ENCODE measurements around the gene FOXO3.
"Not testable (repeated sequence)": the region's sequence is repeated elsewhere in the genome, so short reads cannot be mapped to it uniquely, and the experiment has no call there.

FOXO3 gene

DNA sequence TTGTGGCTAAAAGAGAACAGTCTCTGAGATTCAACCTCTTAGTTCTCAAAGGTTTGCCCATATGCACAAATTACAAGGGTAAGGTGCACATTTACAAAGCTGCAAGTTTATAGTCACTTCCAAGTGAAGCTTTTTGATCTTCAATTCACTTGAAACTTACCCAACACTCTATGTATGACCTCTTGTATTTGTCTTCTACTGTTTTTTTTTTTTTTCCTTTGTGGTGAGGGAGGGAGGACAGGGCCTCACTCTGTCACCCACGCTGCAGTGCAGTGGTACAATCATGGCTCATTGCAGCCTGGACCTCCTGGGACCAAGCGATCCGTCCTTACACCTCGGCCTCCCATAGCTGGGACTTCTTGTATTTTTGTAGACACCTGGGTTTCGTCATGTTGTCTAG, 4.5 kb upstream of the FOXO3 start:
- no peak for DNase-seq (ENCODE audit: low read depth)

DNA sequence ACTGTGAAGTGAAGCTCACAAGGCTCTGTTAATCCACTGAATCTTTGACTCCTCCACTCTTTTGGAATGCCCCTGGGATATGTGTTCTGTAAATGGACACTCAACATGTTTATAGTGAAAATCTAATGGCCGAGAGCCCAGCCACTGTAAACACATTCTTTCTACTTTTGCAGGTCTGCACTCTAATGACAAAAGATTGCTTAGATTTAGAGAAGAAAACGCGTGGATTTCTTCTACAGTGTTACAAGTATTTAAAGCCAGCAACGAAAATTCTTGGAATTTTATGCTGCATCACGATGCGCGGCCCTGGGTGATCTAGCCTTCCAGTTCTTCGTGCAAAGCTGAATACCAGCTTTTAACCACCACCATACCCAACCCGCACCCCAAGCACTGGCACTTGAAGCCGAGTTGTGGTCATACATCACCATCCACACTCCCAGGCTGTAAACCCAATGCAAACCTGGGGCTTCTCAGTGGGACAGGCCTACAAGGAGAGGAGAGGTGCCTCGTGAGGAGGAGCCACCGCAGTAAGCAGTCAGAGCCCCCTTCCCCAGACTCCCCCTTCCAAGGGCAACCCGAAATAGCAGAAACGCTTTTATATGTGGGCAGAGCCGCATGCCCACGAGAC, 3.7 kb upstream of the FOXO3 start:
- DNase-seq (ENCODE audit: low read depth) = no peak

DNA sequence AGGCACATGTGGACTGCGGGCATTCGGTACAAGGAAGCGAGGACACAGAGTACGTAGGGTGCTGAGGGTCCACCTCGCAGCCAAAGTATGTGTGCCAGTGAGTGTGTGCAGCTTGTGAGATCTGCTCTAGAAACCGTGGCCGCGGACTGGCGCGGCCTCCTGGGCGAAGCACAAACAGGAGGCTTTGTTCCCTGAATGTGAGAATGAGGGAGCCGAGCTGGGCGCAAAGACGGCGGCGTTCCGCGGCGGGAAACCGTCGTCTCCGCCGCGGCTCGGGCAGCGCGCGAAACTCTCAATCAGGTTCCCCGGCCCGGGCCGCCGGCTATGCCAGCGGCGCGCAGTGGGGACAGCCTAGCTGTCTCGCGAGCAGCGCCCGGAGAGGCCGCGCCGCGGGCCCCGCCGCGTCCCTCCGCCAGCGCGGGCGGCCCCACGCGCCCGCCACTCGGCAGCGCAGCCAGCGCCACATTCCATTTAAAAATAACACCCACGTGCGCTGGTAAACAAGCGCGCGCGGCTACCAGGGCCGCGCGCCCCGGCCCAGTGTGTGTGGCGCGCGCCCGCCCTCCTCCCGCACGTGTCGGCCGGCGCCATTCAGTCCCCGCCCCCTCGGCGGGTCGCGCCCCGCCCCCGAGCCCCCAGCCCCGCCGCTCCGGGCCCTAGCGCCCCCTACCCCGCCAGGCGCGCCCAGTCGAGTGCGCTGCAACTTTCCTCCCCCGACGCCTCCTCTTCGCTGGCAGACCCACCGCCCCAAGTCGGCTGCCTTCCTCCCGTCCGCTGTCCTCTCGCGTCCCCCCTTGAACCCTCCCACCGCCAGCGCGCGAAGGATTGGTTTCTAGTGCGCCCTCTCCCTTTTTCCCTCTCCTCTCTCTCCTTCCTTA, 3.0 kb upstream of the FOXO3 start:
- DNase-seq (ENCODE audit: low read depth) = peak; percentile 67

DNA sequence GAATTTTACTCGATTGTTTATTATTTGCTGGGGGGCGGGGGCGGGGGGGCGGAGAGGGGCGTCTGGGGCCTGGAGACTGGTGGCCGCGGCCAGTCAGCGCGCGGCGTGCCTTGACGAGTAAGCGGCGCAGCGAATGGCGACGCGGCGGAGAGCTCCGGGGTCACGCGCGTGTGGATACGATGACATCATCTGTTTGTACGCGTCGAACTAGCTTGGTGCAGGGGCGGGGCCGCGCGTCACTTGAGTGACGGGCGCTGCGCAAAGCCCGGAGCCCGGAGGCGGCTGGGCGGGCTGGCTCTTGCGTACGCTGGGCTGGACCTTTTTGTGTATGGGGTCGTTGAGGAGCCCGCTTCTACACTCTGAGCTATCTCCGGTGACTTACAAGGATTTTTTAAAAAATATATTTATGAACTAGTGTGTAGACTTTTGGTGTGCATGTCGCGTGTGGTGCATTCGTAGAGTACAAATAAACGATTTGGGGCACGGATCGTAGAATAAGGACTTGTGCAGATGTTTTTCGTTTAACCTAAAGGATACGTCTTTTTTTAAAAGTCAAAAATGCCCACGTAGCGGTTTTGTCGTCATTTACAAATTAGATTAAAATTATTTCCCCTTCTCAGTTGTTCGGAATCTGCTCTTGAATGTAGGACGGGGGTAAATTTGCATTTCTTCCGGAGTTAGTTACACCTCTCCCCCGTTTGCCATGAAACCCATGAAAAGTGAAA, 2.2 kb upstream of the FOXO3 start:
- DNase-seq (ENCODE audit: low read depth) = peak; percentile 92

DNA sequence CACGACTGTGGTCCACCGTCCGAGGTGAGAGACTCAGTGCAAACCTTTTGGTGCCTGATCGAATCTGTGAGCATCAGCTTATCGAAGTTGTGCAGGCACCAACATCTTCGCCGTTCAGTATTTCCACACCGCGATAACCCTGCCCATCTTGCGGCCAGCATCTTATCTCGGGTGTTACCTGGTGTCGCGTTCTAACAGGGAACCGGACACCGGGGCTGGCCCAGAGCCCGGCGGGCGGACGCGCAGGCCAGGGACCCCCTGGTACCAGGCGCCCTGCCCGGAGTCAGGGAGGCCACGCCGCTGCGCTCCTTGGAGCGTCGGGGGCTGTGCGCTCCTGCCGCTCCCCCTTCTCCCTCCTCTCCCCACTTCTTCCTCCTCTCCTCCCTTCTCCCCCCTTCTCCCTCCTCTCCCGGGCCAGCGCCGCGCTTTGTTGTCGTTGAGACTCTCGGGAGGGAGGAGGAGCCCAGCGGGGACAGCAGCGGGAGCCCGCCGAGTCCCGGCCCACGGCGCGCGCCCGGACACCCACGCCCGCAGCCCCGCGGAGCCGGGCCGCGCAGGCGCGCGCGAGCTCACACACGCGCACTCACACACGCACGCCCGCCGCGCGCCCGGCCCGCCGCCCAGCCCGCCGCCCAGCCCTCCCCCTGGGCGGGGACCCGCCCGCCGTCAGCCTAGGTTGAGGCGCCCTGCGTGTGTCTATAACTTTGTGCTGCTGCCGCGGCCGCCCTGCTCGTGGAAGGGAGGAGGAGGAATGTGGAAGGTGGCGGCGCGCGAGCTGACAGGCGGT, 1.4 kb upstream of the FOXO3 start:
- DNase-seq (ENCODE audit: low read depth) = peak; percentile 80

DNA sequence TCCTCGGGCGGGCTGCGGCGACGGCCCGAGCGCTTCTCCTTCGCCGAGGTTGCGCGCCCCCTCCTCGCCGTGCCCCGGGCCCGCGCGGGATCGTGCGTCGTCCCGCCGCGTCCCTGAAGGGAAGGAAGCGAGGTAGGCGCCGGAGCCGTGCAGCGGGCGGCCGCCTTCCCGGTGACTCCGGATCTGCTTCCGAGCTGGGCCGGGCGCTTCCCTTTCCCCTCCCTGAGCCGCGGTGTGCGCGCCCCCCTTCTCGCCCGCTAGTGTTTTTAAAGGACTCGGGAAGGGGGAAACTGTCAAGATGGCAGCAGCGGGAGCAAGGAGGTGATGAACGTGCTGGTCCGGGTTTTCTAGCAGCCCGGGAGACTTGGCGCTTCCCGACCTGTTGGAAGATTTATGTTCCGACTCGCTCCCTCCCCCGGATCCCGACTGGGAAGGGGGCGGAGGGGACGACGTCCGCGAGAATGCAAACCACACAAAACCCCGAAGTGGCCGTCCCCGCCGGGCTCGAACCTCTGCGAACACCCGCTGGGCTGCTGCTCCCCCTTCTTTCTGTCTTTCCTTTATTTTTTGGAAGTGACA, 744 bp upstream of the FOXO3 start:
- peak; percentile 13 for DNase-seq (ENCODE audit: low read depth)

DNA sequence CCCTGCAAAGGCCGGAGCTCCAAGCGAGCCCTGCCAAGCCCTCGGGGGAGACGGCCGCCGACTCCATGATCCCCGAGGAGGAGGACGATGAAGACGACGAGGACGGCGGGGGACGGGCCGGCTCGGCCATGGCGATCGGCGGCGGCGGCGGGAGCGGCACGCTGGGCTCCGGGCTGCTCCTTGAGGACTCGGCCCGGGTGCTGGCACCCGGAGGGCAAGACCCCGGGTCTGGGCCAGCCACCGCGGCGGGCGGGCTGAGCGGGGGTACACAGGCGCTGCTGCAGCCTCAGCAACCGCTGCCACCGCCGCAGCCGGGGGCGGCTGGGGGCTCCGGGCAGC, 561 bp downstream of the FOXO3 start:
- not testable (repeated sequence) for DNase-seq (ENCODE audit: low read depth)

DNA sequence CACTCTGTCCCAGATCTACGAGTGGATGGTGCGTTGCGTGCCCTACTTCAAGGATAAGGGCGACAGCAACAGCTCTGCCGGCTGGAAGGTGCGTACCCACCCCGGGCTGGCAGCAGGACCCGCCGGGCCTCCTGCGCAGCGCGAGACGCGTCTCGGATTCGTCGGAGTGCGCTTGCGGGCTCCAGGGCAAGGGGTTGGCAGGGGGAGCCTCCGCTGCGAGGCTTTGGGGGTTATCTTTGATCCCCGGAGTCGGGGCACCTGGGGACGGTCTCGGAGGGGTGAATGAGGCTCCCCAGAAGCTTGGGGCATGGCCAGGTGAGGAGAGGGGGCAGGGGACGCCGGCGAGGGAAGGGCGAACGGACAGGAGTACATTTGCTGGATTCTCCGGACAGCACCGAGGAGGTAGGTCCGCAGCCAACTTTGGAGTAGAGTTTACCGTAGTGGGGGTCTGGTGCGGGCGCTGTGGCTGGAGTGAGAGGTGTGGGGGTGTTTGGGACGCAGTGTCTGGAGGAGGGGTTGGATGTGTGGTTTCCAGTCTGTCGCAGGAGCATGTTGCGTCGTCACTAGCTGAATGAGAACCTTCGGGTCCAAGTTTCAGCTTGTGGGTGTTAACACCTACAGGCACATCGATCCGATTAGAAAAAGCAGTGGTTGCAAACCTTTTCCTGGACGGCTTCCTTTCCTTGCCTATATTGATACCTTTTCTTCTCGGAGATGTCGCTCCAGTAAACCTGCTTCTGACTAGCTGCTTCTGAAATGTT, 1.2 kb downstream of the FOXO3 start:
- no peak for DNase-seq (ENCODE audit: low read depth)

DNA sequence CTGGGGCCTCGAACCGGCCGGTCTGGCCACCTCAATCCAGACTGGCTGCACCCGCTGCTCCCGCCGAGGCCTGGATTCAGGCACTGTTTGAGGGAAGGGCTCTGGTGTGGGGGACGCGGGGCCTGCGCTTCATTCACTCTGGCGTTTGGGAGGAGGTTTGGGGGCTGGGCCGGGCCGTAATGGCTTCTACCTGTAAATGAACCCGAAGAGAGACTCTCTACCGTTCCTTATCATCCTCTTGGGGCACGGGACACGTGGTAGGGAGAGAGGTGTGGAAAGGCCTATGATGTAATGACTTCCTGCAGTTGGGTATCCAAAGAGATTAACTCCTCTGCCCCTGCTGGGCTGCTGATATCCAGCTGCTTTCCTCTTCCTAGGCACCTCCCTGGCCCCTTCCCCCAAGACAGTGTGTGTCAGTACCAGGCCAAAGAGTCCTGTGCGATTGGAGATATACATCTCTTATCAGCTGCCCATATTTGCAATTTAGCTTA, 1.8 kb downstream of the FOXO3 start:
- DNase-seq (ENCODE audit: low read depth) = no peak

DNA sequence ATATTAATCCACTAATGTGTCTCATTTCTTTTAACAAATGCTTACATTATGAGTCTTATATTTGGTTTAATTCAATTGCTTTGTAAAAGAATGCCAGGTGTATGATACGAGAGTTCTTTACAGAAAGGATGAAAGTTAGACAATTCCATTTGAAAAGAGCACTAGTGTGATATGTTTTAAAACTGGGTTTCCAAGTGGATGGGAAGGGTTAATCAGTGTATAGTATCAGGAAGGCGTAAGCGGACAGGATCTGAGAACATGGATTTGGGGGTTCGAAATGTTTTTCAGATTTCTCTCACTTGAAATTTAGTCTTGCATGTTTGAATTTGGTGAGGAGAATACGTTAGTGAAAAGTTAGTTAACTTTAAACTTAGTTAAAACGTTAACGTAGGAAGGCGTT, 2.6 kb downstream of the FOXO3 start:
- DNase-seq (ENCODE audit: low read depth) = no peak

DNA sequence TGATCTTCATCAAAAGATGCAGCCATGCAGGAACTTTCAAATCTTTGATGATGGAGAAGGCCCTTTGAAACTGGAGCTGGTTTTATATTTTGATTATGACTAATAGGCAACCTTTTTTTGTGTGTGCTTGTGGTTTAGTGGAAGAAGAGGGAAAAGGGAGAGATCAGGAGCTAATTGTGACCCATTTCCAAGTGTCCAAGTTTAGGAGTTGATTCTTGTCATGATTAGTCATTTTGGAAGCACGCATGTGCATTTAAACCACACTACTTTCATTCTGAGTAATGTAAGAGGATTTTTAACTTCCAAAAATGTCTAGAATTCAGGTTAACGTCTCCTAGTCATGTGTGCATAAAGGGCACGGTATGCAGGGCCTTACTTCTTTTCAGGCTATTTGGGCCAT, 3.5 kb downstream of the FOXO3 start:
- DNase-seq (ENCODE audit: low read depth) = no peak

DNA sequence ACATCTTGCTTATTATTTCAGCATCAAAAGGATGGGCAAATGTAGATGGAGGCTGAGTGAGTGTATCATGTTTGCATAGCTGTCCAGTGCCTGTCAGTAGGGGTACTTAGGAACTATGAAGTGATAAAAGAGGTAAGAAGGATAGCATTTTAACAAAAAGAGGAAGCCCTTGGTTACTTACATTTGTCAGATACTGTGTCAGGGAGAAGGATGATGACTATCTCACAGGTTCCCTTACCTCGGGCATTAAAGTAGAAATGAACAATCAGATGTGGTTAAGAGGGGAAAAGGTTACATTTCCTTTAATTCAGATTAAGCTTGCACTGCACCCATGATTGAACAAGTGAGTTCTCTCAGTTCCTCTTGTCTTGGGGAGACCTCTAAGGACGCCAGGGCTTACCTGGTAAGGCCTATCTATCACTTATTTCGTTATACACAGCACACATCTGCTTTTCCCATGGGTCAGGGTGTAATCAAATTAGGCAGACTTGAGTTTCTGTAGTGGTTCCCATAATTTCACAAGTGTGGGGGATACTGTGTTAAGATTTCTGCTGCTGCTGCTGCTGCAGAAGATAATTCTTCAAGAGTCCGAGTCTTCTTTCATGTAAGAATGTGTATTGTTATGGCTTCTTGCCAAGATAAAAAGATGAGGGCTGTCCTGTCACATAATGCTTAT, 4.5 kb downstream of the FOXO3 start:
- no peak for DNase-seq (ENCODE audit: low read depth)

DNA sequence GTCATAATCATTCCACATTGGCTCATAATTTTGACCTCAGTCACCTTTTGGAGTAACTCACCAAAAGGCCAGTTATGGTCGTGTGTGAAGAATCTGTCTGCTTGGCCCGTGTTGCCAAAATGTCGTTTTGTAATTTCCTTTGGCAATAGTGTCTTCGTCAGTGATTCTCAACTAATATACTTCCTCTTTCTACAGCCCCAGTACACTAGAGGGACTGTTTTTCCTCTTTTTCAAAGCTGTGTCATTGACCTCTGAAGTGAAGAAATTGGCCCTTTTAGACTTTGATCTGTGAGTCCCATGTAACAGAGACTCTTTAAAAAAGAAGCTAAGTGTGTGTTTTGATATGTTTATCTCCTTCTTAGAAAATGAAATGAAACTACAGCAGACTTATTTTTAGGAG, 5.2 kb downstream of the FOXO3 start:
- DNase-seq (ENCODE audit: low read depth) = no peak

DNA sequence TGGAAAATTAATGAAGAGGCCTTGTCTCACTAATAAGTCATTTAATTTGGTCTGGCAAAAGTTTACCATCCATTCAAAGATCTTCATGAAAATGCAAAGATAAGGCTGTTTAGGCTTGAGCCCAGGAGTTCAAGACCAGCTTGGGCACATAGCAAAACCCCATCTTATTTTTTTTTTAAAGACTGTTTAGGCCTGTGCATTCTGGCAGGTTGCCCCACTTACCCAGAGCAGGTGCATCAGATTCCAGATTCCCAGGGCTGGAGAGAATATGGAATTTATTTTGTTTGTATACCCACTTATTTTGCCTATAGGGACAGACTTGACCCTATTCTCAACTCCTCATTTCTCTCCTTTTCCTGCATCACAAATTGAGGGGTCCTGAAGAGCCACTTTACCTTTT, 5.7 kb downstream of the FOXO3 start:
- DNase-seq (ENCODE audit: low read depth) = no peak

DNA sequence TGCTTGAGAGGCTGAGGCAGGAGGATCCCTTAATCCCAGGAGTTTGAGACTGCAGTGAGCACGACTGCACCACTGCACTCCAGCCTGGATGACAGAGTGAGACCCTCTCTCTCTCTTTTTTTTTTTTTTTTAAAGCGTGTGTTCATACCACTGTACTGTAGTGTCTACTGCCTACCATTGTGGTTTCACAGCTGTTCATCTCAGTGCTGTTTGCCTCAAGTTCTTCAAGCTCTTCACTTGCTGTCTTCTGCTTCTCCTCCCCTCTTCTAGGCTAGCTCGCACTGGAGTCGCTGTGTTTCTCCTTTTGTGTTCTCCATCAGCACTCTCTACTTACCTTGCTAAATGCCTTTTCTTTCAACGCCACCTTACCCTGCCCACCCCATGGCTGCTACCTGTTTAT, 7.4 kb downstream of the FOXO3 start:
- DNase-seq (ENCODE audit: low read depth) = no peak

DNA sequence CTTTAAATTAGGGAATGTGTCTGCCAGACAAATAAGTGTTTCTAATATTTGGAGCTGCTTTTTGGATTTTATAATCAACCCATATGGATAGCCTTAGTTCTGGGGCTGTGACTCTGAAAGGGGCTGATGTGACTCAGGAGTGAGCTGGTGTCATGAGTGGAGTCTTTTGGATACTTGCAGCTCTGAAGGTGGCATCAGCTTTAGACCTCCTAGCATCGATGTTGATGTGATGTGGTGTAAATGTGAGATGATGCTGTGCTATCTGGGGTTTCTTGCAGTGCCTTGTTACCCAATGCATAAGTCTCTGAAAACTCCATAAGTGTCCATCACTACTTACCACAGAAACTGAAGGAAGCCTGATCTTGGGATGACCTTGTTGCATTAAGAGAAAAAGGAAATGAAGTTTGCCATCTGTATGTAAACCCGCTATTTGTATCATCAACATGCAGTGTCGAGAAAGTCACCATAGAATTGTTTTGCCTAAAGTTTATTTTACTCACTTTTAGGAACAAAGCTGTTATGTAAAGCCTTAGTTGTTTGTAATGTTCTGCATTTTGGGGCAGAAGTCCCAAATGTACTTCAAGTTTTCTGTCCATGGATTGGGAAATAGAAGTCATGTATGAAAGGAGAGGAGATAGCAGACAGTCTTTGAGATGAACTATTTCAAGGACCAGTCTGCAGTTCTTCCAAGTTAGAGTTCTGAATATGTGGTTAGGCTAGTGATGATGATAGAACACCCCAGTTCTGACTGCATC, 8.0 kb downstream of the FOXO3 start:
- no peak for DNase-seq (ENCODE audit: low read depth)

DNA sequence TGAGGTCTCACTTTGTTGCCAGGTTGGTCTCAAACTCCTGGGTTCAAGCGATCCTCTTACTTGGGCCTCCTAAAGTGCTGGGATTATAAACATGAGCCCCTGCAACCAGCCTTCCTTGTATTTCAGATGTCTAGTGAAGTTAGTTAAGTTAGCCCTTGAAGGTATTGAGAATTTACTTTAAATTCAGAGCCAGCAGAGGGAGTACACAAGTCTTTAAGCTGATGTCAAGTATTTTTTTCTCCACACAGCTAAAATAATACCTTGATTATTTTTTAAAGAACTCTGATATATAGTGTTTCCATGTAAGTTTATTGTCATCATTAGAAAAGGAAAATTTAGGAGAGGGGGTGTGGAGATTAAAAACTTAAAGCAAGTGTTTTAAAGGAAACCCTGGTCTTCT, 9.8 kb downstream of the FOXO3 start:
- DNase-seq (ENCODE audit: low read depth) = no peak

DNA sequence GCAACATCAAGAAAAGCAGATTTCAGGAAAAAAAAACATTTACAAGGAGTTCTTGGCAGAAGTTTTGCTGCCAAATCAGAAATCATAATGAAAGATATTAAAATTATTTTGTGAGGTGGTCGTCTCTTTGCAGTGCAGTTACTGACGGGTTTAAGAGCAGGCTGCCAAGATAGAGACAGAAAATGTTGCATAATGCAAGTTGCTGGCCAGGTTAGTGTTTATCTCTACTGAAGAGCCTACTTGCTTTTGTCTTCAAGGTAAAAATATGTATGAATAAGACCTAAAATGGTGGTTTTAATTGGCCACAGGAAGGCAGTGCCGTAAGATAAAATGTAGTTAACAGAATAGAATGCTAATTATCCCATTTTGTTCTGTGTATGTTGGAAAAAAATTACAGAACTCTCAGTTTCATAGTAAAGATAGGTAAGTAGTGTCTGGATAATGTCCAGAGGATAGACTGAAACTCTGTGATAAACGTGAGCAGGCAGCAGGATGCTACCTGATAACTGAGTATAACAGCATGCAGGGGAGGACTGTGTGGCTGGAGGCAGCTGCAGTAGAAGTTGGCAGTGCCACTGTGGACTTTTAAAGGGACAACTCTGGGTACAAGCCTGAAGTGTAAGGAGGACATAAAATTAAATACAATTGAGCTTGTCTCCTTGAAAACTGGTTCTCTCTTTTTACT, 13.9 kb downstream of the FOXO3 start:
- DNase-seq (ENCODE audit: low read depth) = no peak

DNA sequence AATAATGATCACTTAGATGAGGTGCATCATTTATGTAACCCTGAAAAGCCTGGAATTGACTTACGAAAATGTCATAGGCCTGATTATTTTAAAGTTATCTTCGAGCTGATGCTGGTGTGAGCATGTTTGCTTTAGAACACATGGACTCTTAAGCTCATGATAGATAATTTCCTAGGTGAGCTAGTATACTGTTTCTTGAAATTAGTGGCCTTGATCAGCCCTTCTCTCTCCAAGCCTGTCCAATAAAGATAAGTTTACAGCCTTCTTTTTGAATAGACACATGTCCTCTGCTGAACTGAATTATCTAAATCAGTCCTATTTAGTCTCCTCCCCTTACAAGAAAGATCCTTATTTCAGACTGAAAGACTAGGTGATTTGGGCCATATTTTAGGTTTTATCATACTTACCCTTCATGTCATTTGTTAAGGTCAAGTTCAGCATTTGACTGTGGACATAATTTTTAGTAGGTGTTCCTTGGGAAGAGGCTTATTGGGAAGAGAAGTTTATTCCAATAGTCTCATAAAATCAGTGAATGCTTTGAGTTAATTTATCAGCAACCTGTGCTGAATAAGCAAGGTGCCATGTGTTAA, 15.3 kb downstream of the FOXO3 start:
- DNase-seq (ENCODE audit: low read depth) = no peak
